Glomerular visceral epithelial cell (primary cell): ENCODE data around the gene FAM110C.
"Not testable (repeated sequence)": the region's sequence is repeated elsewhere in the genome, so short reads cannot be mapped to it uniquely, and the experiment has no call there.

Source experiments
- DNase-seq: peaks from one replicate; pipeline ENCODE4 v3.0.0-alpha.2; 2016; ENCODE audit errors: extremely low spot score

Gene FAM110C

GRCh38 chr2:46471-47345, at the start of gene FAM110C:
Gene FAM110C (minus strand): TSS chr2:46505. CDS start chr2:46385, 120 bp downstream.
- DNase-seq = no peak

DNA sequence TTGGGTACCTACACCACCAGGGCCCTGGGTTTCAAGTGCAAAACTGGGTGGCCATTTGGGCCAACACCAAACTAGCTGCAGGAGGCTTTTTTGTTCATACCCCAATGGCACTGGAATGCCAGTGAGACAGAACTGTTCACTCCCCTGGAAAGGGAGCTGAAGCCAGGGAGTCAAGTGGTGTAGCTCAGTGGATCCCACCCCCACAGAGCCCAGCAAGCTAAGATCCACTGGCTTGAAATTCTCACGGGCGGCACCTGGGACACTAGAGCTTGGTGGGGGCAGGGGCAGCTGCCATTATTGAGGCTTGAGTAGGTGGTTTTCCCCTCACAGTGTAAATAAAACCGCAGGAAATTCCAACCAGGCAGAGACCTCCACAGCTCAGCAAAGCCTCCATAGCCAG, 46.0 kb upstream of the FAM110C start:
- no peak for DNase-seq

GRCh38 chr2:90645-91312, 44.5 kb upstream of the FAM110C start:
- no peak for DNase-seq

- DNase-seq = no peak
Observed at GRCh38 chr2:85761-86160, 39.5 kb upstream of the FAM110C start.

DNA sequence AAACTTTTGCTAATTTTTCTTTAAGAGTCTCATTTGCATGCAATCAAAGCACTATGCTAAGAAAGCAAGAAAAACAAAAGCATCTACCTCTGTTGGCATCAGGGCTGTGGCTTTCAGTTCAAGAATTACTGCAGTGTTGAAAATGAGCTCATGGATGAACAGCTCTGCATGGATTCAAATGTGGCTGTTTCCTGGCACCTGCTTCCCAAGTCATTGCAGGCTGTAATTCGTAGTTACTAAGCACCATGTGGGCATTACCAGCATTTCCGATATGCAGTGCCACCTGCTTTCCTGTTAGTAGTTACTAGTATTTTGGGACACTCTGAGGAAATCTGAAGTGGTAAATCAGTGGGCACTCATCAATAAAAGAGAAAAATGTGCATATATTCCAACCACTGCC, 37.8 kb upstream of the FAM110C start:
- DNase-seq = no peak

- no peak for DNase-seq
Observed at GRCh38 chr2:80971-81736, 34.8 kb upstream of the FAM110C start.

DNA sequence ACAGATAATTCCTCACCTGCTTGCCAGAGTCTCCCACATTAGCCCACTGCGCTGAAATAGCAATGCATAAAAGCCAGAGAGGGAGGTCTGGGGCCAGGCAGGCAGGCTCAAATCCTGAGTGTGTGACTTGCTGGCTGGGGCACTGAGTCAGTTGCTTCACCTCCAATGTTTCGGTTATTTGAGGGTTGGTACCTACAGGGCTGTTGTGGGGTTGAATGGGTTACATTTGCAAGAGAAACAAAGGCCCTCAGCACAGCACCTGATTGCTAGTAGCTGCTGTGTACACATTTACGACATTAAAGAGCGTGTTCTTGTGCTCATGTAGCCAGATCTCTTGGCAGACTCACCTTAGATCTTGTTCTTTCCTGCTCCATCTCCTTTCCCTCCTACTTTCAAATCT, 34.1 kb upstream of the FAM110C start:
- no peak for DNase-seq

GRCh38 chr2:71309-72035, 25.2 kb upstream of the FAM110C start:
- no peak for DNase-seq

- DNase-seq = no peak
Observed at GRCh38 chr2:69366-70344, 23.4 kb upstream of the FAM110C start.

DNA sequence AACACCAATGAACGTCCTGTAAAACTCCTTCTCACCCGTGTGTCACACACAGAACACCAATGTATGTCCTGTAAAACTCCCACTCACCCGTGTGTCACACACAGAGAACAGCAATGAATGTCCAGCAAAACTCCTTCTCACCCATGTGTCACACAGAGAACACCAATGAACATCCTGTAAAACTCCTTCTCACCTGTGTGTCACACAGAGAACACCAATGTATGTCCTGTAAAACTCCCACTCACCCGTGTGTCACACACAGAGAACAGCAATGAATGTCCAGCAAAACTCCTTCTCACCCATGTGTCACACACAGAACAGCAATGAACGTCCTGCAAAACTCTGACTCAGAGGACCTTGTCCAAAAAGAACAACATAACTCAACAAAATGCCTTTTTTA, 22.3 kb upstream of the FAM110C start:
- not testable (repeated sequence) for DNase-seq

GRCh38 chr2:66853-67252, 20.5 kb upstream of the FAM110C start:
- DNase-seq = no peak

- DNase-seq = no peak
Observed at GRCh38 chr2:65121-65520, 18.8 kb upstream of the FAM110C start.

GRCh38 chr2:55587-56448, 9.5 kb upstream of the FAM110C start:
- no peak for DNase-seq

DNA sequence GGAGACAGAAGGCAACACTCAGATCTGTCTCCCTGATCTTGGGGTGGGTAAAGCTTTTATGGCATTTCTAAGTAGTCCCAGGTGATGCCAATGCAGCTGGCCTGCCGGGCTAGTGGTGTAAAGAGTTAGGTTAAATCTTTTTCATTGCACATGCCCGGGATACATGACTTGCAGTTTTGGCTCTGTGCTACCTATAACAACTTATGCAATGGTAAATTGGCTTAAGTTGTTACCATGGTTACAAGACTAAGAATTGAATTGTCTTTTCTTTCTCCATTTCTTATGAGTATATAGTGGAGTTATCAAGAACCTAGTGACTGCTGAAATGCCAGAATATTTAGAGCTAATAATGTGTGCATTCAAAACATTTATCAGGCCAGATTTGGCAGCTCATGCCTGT, 5.3 kb upstream of the FAM110C start:
- DNase-seq = no peak

DNA sequence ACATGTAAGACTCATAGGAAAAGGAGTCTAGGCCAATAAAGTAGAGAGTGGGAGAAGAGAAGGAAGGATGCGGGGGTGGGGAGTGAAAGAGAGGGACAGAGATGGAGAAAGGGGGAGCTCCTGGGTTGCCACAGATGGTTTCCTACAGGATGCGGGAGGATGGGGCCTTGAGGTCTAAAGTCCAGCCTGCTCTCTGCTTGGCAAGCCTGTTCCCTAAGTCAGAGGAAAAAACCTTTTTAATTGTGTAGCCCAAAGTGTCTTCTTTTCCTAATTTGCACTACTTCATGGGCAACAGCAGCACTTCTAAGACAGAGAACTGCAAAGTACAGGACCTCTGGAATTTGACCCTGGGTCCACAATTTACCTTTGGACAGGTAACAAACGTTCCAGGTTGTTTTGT, 1.4 kb upstream of the FAM110C start:
- no peak for DNase-seq

GRCh38 chr2:47346-47725, 1.0 kb upstream of the FAM110C start:
- no peak for DNase-seq

GRCh38 chr2:46131-46470, 204 bp downstream of the FAM110C start:
- no peak for DNase-seq

GRCh38 chr2:45342-46130, 769 bp downstream of the FAM110C start:
- DNase-seq = no peak

DNA sequence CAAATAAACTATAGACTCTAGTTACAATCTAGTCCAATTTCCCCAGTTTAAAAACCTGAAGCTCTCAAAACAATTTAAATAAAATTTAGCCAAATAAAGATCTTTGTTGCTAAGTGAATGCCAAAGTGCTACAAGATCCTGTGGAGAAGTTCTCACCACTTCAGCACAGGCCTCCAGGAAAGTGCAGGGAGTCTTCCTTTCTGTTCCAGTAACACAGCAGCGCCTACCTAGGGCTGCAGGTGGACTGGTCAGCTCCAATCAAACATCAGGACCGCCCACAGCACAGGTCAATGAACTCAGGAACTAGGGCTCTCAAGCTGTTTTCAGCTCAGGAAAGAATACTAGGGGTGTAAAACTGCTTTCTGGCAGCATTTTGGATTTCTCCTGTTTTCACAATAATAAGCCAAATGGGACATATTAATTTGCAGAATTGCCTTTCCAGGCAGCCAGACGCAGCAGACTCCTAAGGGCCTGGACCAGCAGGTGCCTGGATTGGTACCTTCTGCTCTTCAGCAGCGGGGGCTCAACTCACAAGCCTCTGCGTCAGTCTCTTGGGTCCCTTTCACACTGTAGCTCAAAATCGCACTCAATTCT, 1.5 kb downstream of the FAM110C start:
- DNase-seq = no peak
